HUES48 (cell line): ENCODE data around the gene ZNF710.
A peak's percentile ranks its signal among the peaks of the same experiment; 100 is the strongest.

Experiments
- H3K27ac ChIP-seq: one replicate; pipeline ENCODE4 v1.7.0; 2013; ENCODE audit warnings: low read depth, low read length, inconsistent platforms
- H3K27me3 ChIP-seq: 2 replicates; pipeline ENCODE4 v1.6.1; 2013; ENCODE audit warnings: mild to moderate bottlenecking, low read length; ENCODE audit not compliant: control insufficient read depth, insufficient read depth
- H3K36me3 ChIP-seq: 2 replicates; pipeline ENCODE4 v1.6.1; 2013; ENCODE audit warnings: low read length; ENCODE audit not compliant: control insufficient read depth, insufficient read depth
- H3K4me1 ChIP-seq: 2 replicates; pipeline ENCODE4 v1.6.1; 2013; ENCODE audit warnings: mild to moderate bottlenecking, low read length; ENCODE audit not compliant: control insufficient read depth, insufficient read depth
- H3K4me3 ChIP-seq: 2 replicates; pipeline ENCODE4 v1.5.1; 2013; ENCODE audit warnings: mild to moderate bottlenecking, low read depth, low read length
- H3K9ac ChIP-seq: 2 replicates; pipeline ENCODE4 v1.6.1; 2013; ENCODE audit warnings: mild to moderate bottlenecking, low read depth, low read length, moderate library complexity
- H3K9me3 ChIP-seq: 2 replicates; pipeline ENCODE4 v1.6.1; 2013; ENCODE audit warnings: low read length; ENCODE audit not compliant: control insufficient read depth, insufficient read depth

Gene ZNF710

GRCh38 chr15:90031231-90031791 is 30.2 kb downstream of the ZNF710 start:
- Histone ChIP-seq H3K9me3 (no peaks in the 10 kb centered on the region), H3K9ac (no peak overlapping the region), H3K4me3 (no peak overlapping the region), H3K4me1 (peaks cover 23% of the 10 kb centered on the region), H3K36me3 (no peaks in the 10 kb centered on the region), H3K27me3 (no peaks in the 10 kb centered on the region), H3K27ac (peak overlapping the region; percentile 49)

GRCh38 chr15:90033006-90033405 is 31.9 kb downstream of the ZNF710 start:
- Histone ChIP-seq H3K9me3 (no peaks in the 10 kb centered on the region), H3K27me3 (no peaks in the 10 kb centered on the region), H3K4me3 (no peak overlapping the region), H3K4me1 (peaks cover 26% of the 10 kb centered on the region), H3K27ac (no peak overlapping the region), H3K9ac (no peak overlapping the region), H3K36me3 (no peaks in the 10 kb centered on the region)

GRCh38 chr15:90033448-90033847 is 32.3 kb downstream of the ZNF710 start:
- H3K27ac ChIP-seq, result no peak overlapping the region
- H3K9ac ChIP-seq, result no peak overlapping the region
- H3K4me1 ChIP-seq, result peaks cover 29% of the 10 kb centered on the region

GRCh38 chr15:90035095-90035839 is 34.1 kb downstream of the ZNF710 start:
- H3K27me3 ChIP-seq, result no peaks in the 10 kb centered on the region
- no peak overlapping the region for H3K4me3 ChIP-seq
- H3K36me3 ChIP-seq, result no peaks in the 10 kb centered on the region
- peaks cover 29% of the 10 kb centered on the region for H3K4me1 ChIP-seq
- no peak overlapping the region for H3K27ac ChIP-seq
- no peaks in the 10 kb centered on the region for H3K9me3 ChIP-seq
- no peak overlapping the region for H3K9ac ChIP-seq

More at GRCh38 chr15:90033448-90033847, 32.3 kb downstream of the ZNF710 start:
- Histone ChIP-seq H3K36me3 (no peaks in the 10 kb centered on the region), H3K27me3 (no peaks in the 10 kb centered on the region), H3K9me3 (no peaks in the 10 kb centered on the region), H3K4me3 (no peak overlapping the region)

- Histone ChIP-seq H3K9ac (no peak overlapping the region), H3K27ac (no peak overlapping the region), H3K4me3 (no peak overlapping the region), H3K9me3 (no peaks in the 10 kb centered on the region), H3K36me3 (no peaks in the 10 kb centered on the region), H3K27me3 (no peaks in the 10 kb centered on the region), H3K4me1 (peaks cover 32% of the 10 kb centered on the region)
Observed at GRCh38 chr15:90035840-90036230, 34.7 kb downstream of the ZNF710 start.

- Histone ChIP-seq H3K4me1 (peaks cover 33% of the 10 kb centered on the region), H3K27me3 (no peaks in the 10 kb centered on the region), H3K27ac (no peak overlapping the region), H3K36me3 (no peaks in the 10 kb centered on the region), H3K9me3 (no peaks in the 10 kb centered on the region), H3K4me3 (no peak overlapping the region), H3K9ac (no peak overlapping the region)
Observed at GRCh38 chr15:90036343-90036742, 35.2 kb downstream of the ZNF710 start.

GRCh38 chr15:90036806-90037510 is 35.8 kb downstream of the ZNF710 start:
- Histone ChIP-seq H3K9me3 (no peaks in the 10 kb centered on the region), H3K27ac (no peak overlapping the region), H3K4me1 (peaks cover 33% of the 10 kb centered on the region), H3K27me3 (no peaks in the 10 kb centered on the region), H3K9ac (no peak overlapping the region), H3K36me3 (no peaks in the 10 kb centered on the region), H3K4me3 (no peak overlapping the region)

GRCh38 chr15:90037511-90037860 is 36.4 kb downstream of the ZNF710 start:
- no peak overlapping the region for H3K4me3 ChIP-seq
- peaks cover 33% of the 10 kb centered on the region for H3K4me1 ChIP-seq
- no peaks in the 10 kb centered on the region for H3K9me3 ChIP-seq
- no peak overlapping the region for H3K9ac ChIP-seq
- H3K27me3 ChIP-seq, result no peaks in the 10 kb centered on the region
- H3K27ac ChIP-seq, result no peak overlapping the region
- H3K36me3 ChIP-seq, result no peaks in the 10 kb centered on the region

- Histone ChIP-seq H3K27ac (no peak overlapping the region), H3K9me3 (no peaks in the 10 kb centered on the region), H3K4me1 (peaks cover 33% of the 10 kb centered on the region), H3K9ac (no peak overlapping the region), H3K27me3 (no peaks in the 10 kb centered on the region), H3K4me3 (no peak overlapping the region), H3K36me3 (no peaks in the 10 kb centered on the region)
Observed at GRCh38 chr15:90037961-90038631, 37.0 kb downstream of the ZNF710 start.

- Histone ChIP-seq H3K4me1 (peaks cover 36% of the 10 kb centered on the region), H3K36me3 (no peaks in the 10 kb centered on the region), H3K9ac (no peak overlapping the region), H3K27ac (no peak overlapping the region), H3K4me3 (no peak overlapping the region), H3K9me3 (no peaks in the 10 kb centered on the region), H3K27me3 (no peaks in the 10 kb centered on the region)
Observed at GRCh38 chr15:90038632-90039095, 37.5 kb downstream of the ZNF710 start.

- H3K27ac ChIP-seq, result no peak overlapping the region
- no peaks in the 10 kb centered on the region for H3K9me3 ChIP-seq
- peaks cover 26% of the 10 kb centered on the region for H3K4me1 ChIP-seq
- H3K27me3 ChIP-seq, result no peaks in the 10 kb centered on the region
- no peak overlapping the region for H3K9ac ChIP-seq
- H3K36me3 ChIP-seq, result no peaks in the 10 kb centered on the region
- H3K4me3 ChIP-seq, result no peak overlapping the region
Observed at GRCh38 chr15:90039996-90040395, 38.9 kb downstream of the ZNF710 start.
